Measurements from ENCODE around the gene PRR35. TPM values are rescaled to one million over a fixed set of nuclear protein-coding genes. Genes with fewer than 3 reads are reported as not detected.

The PRR35 gene
- total and polyA plus RNA-seq, 8 donors, result 0.09 to 1.0 (median 0.66) TPM

GRCh38 chr16:569445-570254, 9.5 kb downstream of the PRR35 start, which contains the start of gene PIGQ:
Gene PIGQ, plus strand, starts transcription at chr16:569968. Its CDS starts 4,107 bp downstream, at chr16:574075.
- intact Hi-C loops (cut with DNase I), result no loop called here
- H3K4me1 ChIP-seq, result peaks cover 0 to 5% (median 3%) of the 10 kb centered on the region in 3 donors
- DNase-seq (peak in 5 of 6 donors; percentile 67 to 85 (median 76)), FAIRE-seq (no peak), ATAC-seq (peak; percentile 78 to 84 (median 81))
- no peaks in the 10 kb centered on the region for H3K9me3 ChIP-seq
- peaks cover 0 to 3% (median 0%) of the 10 kb centered on the region in 3 donors for H3K36me3 ChIP-seq
- no peak for TF ChIP-seq CTCF (IDR thresholded peaks at IDR 0.05)
- H3K4me3 ChIP-seq, result peak within 1 kb of the TSS; percentile 53 to 87 (median 84)
- no peaks in the 10 kb centered on the region for H3K27me3 ChIP-seq
- peak within 1 kb of the TSS; percentile 42 to 77 (median 56) for H3K27ac ChIP-seq
- 1 to 3% methylated on average over 28 to 87 of the region's 87 CpGs for WGBS, 2 donors

- no peaks in the 10 kb centered on the region for H3K27me3 ChIP-seq
- H3K36me3 ChIP-seq, result peaks cover 0 to 7% (median 0%) of the 10 kb centered on the region in 3 donors
- intact Hi-C loops (cut with DNase I), result no loop called here
- no peaks in the 10 kb centered on the region for H3K9me3 ChIP-seq
- H3K4me1 ChIP-seq, result peaks cover 0 to 5% (median 3%) of the 10 kb centered on the region in 3 donors
- no peak overlapping the region for H3K4me3 ChIP-seq
- FAIRE-seq, result no peak
- no peak for DNase-seq
- 82 to 88% methylated on average over 24 to 27 of the region's 27 CpGs for WGBS, 2 donors
- TF ChIP-seq CTCF (IDR thresholded peaks at IDR 0.05), result no peak
- no peak for ATAC-seq
- no peak overlapping the region for H3K27ac ChIP-seq
Measured at GRCh38 chr16:572865-573650, 12.9 kb downstream of the PRR35 start.

- DNase-seq (no peak), FAIRE-seq (no peak), ATAC-seq (no peak)
- no peaks in the 10 kb centered on the region for H3K9me3 ChIP-seq
- H3K4me1 ChIP-seq, result peaks cover 0 to 1% (median 1%) of the 10 kb centered on the region in 3 donors
- peaks cover 0 to 7% (median 0%) of the 10 kb centered on the region in 3 donors for H3K36me3 ChIP-seq
- H3K27ac ChIP-seq, result no peak overlapping the region
- no peak overlapping the region for H3K4me3 ChIP-seq
- TF ChIP-seq CTCF (IDR thresholded peaks at IDR 0.05), result no peak
- intact Hi-C loops (cut with DNase I), result no loop called here
- WGBS, 2 donors, result 93% methylated on average over 44 to 46 of the region's 46 CpGs
- H3K27me3 ChIP-seq, result no peaks in the 10 kb centered on the region
Measured at GRCh38 chr16:574021-574760, 14.0 kb downstream of the PRR35 start.

GRCh38 chr16:575354-576196, 15.4 kb downstream of the PRR35 start:
- Histone ChIP-seq H3K27me3 (no peaks in the 10 kb centered on the region), H3K9me3 (no peaks in the 10 kb centered on the region), H3K4me1 (peaks cover 0 to 10% (median 7%) of the 10 kb centered on the region in 3 donors), H3K36me3 (peaks cover 0 to 7% (median 0%) of the 10 kb centered on the region in 3 donors), H3K27ac (no peak overlapping the region), H3K4me3 (no peak overlapping the region)
- no peak for ATAC-seq
- no peak for DNase-seq
- FAIRE-seq, result no peak
- TF ChIP-seq CTCF (IDR thresholded peaks at IDR 0.05), result no peak
- WGBS, 2 donors, result 86 to 90% methylated on average over 36 of the region's 36 CpGs
- intact Hi-C loops (cut with DNase I), result loop anchor here in 1 of 3 donors (5.0 kb wide), 1 partner anchor 87 kb away; no protein-coding TSS in a partner anchor
